Sigmoid colon (tissue), 7 donors: ENCODE data around the gene SLCO3A1. TPM values are rescaled to one million over a fixed set of nuclear protein-coding genes. Genes with fewer than 3 reads are reported as not detected.

Source experiments
- DNase-seq: peaks from one replicate; pipeline ENCODE4 v3.0.0-alpha.2; 2019
- H3K27ac ChIP-seq, 4 donors: fragments of 200-600 bp; sonication (generic); one replicate each; pipeline ENCODE4 v1.5.1; 2016 to 2019; ENCODE audit warnings: mild to moderate bottlenecking in 1 of 4
- H3K27me3 ChIP-seq, 3 donors: fragments of 200-600 bp; sonication (generic); one replicate each; pipeline ENCODE4 v1.5.1; 2019; ENCODE audit warnings: mild to moderate bottlenecking in 1 of 3
- H3K36me3 ChIP-seq, 4 donors: fragments of 200-600 bp; sonication (generic); one replicate each; pipeline ENCODE4 v1.5.1; 2016 to 2019
- H3K4me1 ChIP-seq, 4 donors: fragments of 200-600 bp; sonication (generic); one replicate each; pipeline ENCODE4 v1.5.1; 2017 to 2019
- H3K4me3 ChIP-seq, 4 donors: fragments of 200-600 bp; sonication (generic); one replicate each; pipeline ENCODE4 v1.5.1; 2017 to 2019; ENCODE audit warnings: mild to moderate bottlenecking in 2 of 4, moderate library complexity in 1 of 4
- H3K9me3 ChIP-seq, 4 donors: fragments of 200-600 bp in 3 of 4; sonication (generic) in 3 of 4; one replicate each; pipeline versions ENCODE4 v1.5.1 to v1.6.1; 2013 to 2019
- EP300 ChIP-seq, 4 donors: sonication (generic); formaldehyde crosslinking; IDR thresholded peaks; one replicate each; pipeline ENCODE4 v1.6.1; 2017; ENCODE audit warnings: antibody characterized with exemption in 4 of 4
- POLR2A ChIP-seq, 2 donors: fragments of 450-650 bp; IDR thresholded peaks; one replicate each; pipeline ENCODE4 v1.6.1; 2016; ENCODE audit warnings: antibody characterized with exemption in 2 of 2, mild to moderate bottlenecking in 2 of 2, moderate library complexity in 2 of 2
- POLR2AphosphoS5 ChIP-seq, 4 donors: sonication (generic); formaldehyde crosslinking; IDR thresholded peaks; one replicate each; pipeline ENCODE4 v1.6.1; 2017; ENCODE audit warnings: antibody characterized with exemption in 4 of 4
- WGBS, 2 donors: extraction: QIAGEN DNeasy Blood & Tissue Kit; methylation state at CpG; one replicate each; pipeline ENCODE4 v1.1.7; 2013; 5-methylcytosine and 5-hydroxymethylcytosine counted together
- intact Hi-C: fragments of 100-400 bp; cut with DNase I; formaldehyde crosslinking; loops from one replicate; pipeline ENCODE4 v1.15.1; 2023
- polyA plus RNA-seq, 3 donors: library from polyadenylated mRNA; stranded (reverse); fragments of 200-250 nt; gene quantifications; one replicate each; pipeline ENCODE4 v1.2.3, GENCODE V29; 2013
- total RNA-seq, 4 donors: library from RNA; depleted of rRNA; stranded (reverse); fragments of >200 nt; gene quantifications; one replicate each; pipeline ENCODE4 v1.1.0, GENCODE V29; 2016
- TF ChIP-seq, protein P1 (sequence below), 4 experiments: fragments of 450-650 bp in 3 of 4; fragments of 200-600 bp in 1 of 4; IDR thresholded peaks; one replicate each; pipeline ENCODE4 v1.5.1; 2016 to 2019; ENCODE audit warnings: antibody characterized with exemption in 4 of 4, mild to moderate bottlenecking in 3 of 4, moderate library complexity in 2 of 4
- donor health status: healthy with polysubstance abuse.
- donor health status: Bipolar disorder and iron deficiency.
- donor health status: healthy.

The SLCO3A1 gene
- total and polyA plus RNA-seq, 7 donors, result 1.4 to 10.5 (median 4.6) TPM

DNA sequence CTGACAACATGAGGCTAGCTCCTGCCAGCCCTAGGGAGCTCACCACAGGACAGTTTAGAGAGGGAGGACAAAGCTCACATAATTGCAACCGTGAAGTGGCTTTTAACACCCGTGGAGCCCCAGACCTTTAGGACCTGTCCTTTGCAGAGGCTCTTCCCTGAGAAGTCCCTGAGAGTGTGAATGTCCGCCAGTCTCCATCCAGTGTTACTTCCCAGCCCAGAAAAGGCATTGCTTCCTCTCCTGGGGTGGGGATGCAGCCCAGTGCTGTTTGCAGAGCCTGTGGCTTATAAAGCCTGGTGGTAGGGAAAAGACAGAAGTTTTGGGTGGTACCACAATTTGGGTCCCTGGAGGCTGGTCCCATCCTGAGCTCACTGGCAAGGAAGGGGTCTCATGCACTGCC, 182.0 kb downstream of the SLCO3A1 start:
- no peaks in the 10 kb centered on the region for H3K36me3 ChIP-seq
- TF ChIP-seq, protein P1, sequence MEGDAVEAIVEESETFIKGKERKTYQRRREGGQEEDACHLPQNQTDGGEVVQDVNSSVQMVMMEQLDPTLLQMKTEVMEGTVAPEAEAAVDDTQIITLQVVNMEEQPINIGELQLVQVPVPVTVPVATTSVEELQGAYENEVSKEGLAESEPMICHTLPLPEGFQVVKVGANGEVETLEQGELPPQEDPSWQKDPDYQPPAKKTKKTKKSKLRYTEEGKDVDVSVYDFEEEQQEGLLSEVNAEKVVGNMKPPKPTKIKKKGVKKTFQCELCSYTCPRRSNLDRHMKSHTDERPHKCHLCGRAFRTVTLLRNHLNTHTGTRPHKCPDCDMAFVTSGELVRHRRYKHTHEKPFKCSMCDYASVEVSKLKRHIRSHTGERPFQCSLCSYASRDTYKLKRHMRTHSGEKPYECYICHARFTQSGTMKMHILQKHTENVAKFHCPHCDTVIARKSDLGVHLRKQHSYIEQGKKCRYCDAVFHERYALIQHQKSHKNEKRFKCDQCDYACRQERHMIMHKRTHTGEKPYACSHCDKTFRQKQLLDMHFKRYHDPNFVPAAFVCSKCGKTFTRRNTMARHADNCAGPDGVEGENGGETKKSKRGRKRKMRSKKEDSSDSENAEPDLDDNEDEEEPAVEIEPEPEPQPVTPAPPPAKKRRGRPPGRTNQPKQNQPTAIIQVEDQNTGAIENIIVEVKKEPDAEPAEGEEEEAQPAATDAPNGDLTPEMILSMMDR (IDR thresholded peaks at IDR 0.05), result no peak
- TF ChIP-seq POLR2A (IDR thresholded peaks at IDR 0.05) (no peak), POLR2AphosphoS5 (IDR thresholded peaks at IDR 0.05) (no peak), EP300 (IDR thresholded peaks at IDR 0.05) (no peak)
- no peaks in the 10 kb centered on the region for H3K9me3 ChIP-seq
- intact Hi-C loops, result no loop called here
- DNase-seq, result no peak
- H3K4me3 ChIP-seq, result no peak overlapping the region
- no peak overlapping the region for H3K27ac ChIP-seq
- no peaks in the 10 kb centered on the region for H3K4me1 ChIP-seq
- WGBS, 2 donors, result 45 to 56% methylated on average over 3 of the region's 3 CpGs
- no peaks in the 10 kb centered on the region for H3K27me3 ChIP-seq

DNA sequence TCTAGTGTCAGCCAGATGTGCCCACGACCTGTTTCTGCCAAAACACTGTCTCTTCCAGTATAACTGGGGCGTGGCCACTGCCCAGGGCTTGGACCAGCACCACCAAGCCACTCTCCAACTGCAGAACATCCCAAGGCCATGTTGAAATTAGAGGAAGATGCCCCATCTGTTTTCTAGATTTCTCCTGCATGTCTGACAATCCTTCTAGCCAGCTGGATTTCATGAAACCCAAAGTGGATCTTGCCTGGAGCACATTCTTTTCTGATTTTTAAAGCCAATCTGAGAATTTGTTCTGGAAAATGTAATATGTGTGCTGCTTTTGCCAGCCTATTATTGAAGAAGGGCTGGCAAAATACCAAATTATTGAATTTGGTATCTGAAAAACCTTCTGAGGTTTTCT, 182.5 kb downstream of the SLCO3A1 start:
- H3K27ac ChIP-seq, result no peak overlapping the region
- H3K27me3 ChIP-seq, result no peaks in the 10 kb centered on the region
- H3K4me1 ChIP-seq, result no peaks in the 10 kb centered on the region
- no peaks in the 10 kb centered on the region for H3K36me3 ChIP-seq
- no peak overlapping the region for H3K4me3 ChIP-seq
- intact Hi-C loops, result no loop called here
- DNase-seq, result no peak
- TF ChIP-seq, protein P1 (IDR thresholded peaks at IDR 0.05), result no peak
- no peak for TF ChIP-seq POLR2AphosphoS5 (IDR thresholded peaks at IDR 0.05)
- TF ChIP-seq POLR2A (IDR thresholded peaks at IDR 0.05), result no peak
- no peak for TF ChIP-seq EP300 (IDR thresholded peaks at IDR 0.05)
- no peaks in the 10 kb centered on the region for H3K9me3 ChIP-seq
- WGBS, 2 donors, result 56 to 65% methylated on average over 2 of the region's 2 CpGs

DNA sequence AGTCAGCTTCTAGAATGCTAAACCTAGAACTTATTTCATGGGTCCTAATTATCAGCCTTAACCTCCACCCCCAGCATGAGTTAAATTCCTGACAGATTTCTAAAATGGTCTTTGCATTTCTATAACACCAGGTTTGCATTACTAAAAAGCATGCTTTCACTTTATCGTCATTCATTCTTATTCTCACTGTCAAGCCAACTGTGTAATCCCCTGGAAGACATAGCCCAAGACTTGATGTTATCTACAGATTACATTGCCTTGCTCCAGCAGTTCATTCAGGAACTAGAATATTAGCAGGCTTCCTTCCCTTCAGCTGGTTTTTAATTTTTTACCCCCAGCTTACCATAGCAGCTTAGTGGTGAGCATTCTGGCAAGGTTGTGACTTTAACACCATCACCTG, 184.0 kb downstream of the SLCO3A1 start:
- WGBS, 2 donors, result 54 to 89% methylated on average over 1 of the region's 1 CpG
- no peak for DNase-seq
- intact Hi-C loops, result no loop called here
- Histone ChIP-seq H3K36me3 (no peaks in the 10 kb centered on the region), H3K4me3 (no peak overlapping the region), H3K4me1 (peaks cover 0 to 4% (median 0%) of the 10 kb centered on the region in 4 donors), H3K27ac (no peak overlapping the region), H3K27me3 (no peaks in the 10 kb centered on the region), H3K9me3 (no peaks in the 10 kb centered on the region)
- no peak for TF ChIP-seq POLR2AphosphoS5 (IDR thresholded peaks at IDR 0.05)
- TF ChIP-seq POLR2A (IDR thresholded peaks at IDR 0.05), result no peak
- no peak for TF ChIP-seq EP300 (IDR thresholded peaks at IDR 0.05)
- TF ChIP-seq, protein P1 (IDR thresholded peaks at IDR 0.05), result no peak

DNA sequence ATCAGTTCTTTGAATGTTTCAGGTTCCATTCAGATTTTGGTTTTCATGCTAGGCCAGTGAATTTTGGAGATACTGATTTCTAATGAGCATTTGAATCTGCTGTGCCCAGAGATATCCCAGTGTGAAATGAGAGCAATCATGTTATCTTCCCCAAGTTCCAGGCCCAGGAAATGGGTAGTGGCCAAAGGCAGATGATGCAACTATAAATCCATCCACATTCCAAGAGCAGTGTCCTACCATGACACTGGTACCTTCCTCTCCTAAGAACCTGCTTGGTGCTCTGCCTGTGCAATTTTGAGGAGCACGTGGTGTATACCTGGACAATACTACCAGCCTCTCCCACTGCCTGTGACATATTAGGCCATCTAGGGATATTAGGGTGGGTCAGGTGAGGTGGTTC, 186.8 kb downstream of the SLCO3A1 start:
- 93 to 100% methylated on average over 1 of the region's 1 CpG for WGBS, 2 donors
- Histone ChIP-seq H3K36me3 (no peaks in the 10 kb centered on the region), H3K27me3 (no peaks in the 10 kb centered on the region), H3K27ac (no peak overlapping the region), H3K4me3 (no peak overlapping the region), H3K9me3 (no peaks in the 10 kb centered on the region), H3K4me1 (peaks cover 0 to 4% (median 0%) of the 10 kb centered on the region in 4 donors)
- no peak for DNase-seq
- intact Hi-C loops, result no loop called here
- TF ChIP-seq EP300 (IDR thresholded peaks at IDR 0.05), result no peak
- TF ChIP-seq POLR2A (IDR thresholded peaks at IDR 0.05), result no peak
- TF ChIP-seq, protein P1 (IDR thresholded peaks at IDR 0.05), result no peak
- no peak for TF ChIP-seq POLR2AphosphoS5 (IDR thresholded peaks at IDR 0.05)

DNA sequence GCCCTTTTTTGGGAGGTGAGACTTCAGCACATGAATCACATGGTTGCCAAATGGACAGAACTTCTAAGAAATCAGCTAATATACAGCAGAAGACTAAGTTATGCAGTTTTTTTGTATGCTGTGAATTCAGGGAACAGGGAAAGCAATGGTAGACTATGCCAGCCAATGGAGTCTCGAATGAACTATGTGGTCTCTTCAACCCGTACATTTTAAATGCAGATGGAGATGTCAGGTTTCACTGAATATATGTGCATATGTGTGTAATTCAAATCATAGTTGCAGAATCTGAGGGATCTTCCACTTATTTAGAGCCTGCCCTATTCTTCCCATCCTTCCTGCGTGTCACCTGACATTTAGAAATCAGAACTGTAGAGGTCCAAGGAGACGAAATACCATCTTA, 187.9 kb downstream of the SLCO3A1 start:
- WGBS, 2 donors, result 91 to 95% methylated on average over 4 of the region's 4 CpGs
- Histone ChIP-seq H3K9me3 (no peaks in the 10 kb centered on the region), H3K27me3 (no peaks in the 10 kb centered on the region), H3K4me3 (no peak overlapping the region), H3K4me1 (peaks cover 0 to 4% (median 0%) of the 10 kb centered on the region in 4 donors), H3K36me3 (no peaks in the 10 kb centered on the region), H3K27ac (no peak overlapping the region)
- intact Hi-C loops, result no loop called here
- TF ChIP-seq POLR2A (IDR thresholded peaks at IDR 0.05), result no peak
- no peak for TF ChIP-seq POLR2AphosphoS5 (IDR thresholded peaks at IDR 0.05)
- TF ChIP-seq, protein P1 (IDR thresholded peaks at IDR 0.05), result no peak
- TF ChIP-seq EP300 (IDR thresholded peaks at IDR 0.05), result no peak
- no peak for DNase-seq
